WTC11 (cell line): ENCODE results near the gene SEPTIN14. TPM values are rescaled to one million over a fixed set of nuclear protein-coding genes. Genes with fewer than 3 reads are reported as not detected.

Experiments
- ATAC-seq: fragments of 200-7000 bp; cut with Tn5 transposase; 2 replicates; pipeline ENCODE4 v1.10.0; 2021; ENCODE audit warnings: mild to moderate bottlenecking, moderate library complexity
- CTCF ChIA-PET: fragments of 300-600 bp; sonication (Branson Sonifier 250); formaldehyde crosslinking; loops from one replicate; lab custom pipeline; 2021; ENCODE audit warnings: antibody characterized with exemption; lab: Charles Lee
- POLR2A ChIA-PET: fragments of 350-600 bp; sonication (Branson Sonifier 250); formaldehyde crosslinking; loops from one replicate; lab custom pipeline; 2021; ENCODE audit warnings: antibody characterized with exemption; lab: Charles Lee
- DNase-seq: peaks from one replicate; pipeline ENCODE4 v3.0.0; 2021; ENCODE audit warnings: low spot score
- H3K27ac Mint-ChIP-seq: 2 replicates; pipeline ENCODE4 v1.8.0; 2021; ENCODE audit warnings: mixed read lengths
- H3K27me3 Mint-ChIP-seq: 2 replicates; pipeline ENCODE4 v1.8.0; 2021; ENCODE audit warnings: low read depth, mild to moderate bottlenecking, moderate library complexity, mixed read lengths
- H3K36me3 Mint-ChIP-seq: 2 replicates; pipeline ENCODE4 v1.8.0; 2021; ENCODE audit warnings: mixed read lengths
- H3K4me1 Mint-ChIP-seq: 2 replicates; pipeline ENCODE4 v1.8.0; 2022; ENCODE audit warnings: mixed read lengths
- H3K4me3 Mint-ChIP-seq: 2 replicates; pipeline ENCODE4 v1.8.0; 2021; ENCODE audit warnings: mild to moderate bottlenecking, moderate library complexity, mixed read lengths
- H3K9me3 Mint-ChIP-seq: 2 replicates; pipeline ENCODE4 v1.8.0; 2021; ENCODE audit warnings: mixed read lengths
- AR ChIP-seq: fragments of 250-450 bp; sonication (Bioruptor Pico); IDR thresholded peaks from 2 replicates; pipeline ENCODE4 v1.9.0; 2021; ENCODE audit warnings: mild to moderate bottlenecking
- ATF3 ChIP-seq: sonication (generic); formaldehyde crosslinking; conservative IDR thresholded peaks from 2 replicates; pipeline ENCODE4 v1.8.1; 2022; ENCODE audit warnings: mild to moderate bottlenecking, missing genetic modification reagents
- CREB1 ChIP-seq: sonication (generic); formaldehyde crosslinking; IDR thresholded peaks from 2 replicates; pipeline ENCODE4 v1.8.0; 2023; ENCODE audit warnings: mild to moderate bottlenecking, missing genetic modification reagents
- E2F4 ChIP-seq: sonication (generic); formaldehyde crosslinking; IDR thresholded peaks from 2 replicates; pipeline ENCODE4 v1.8.1; 2022; ENCODE audit warnings: low read depth, mild to moderate bottlenecking, moderate library complexity, missing genetic modification reagents, borderline replicate concordance
- EMX1 ChIP-seq: fragments of 250-450 bp; sonication (Bioruptor Pico); IDR thresholded peaks from 2 replicates; pipeline ENCODE4 v1.8.0; 2021; ENCODE audit warnings: mild to moderate bottlenecking
- ERG ChIP-seq: fragments of 250-450 bp; sonication (Bioruptor Pico); IDR thresholded peaks from 2 replicates; pipeline ENCODE4 v1.8.0; 2021; ENCODE audit warnings: mild to moderate bottlenecking
- ETV6 ChIP-seq: sonication (generic); formaldehyde crosslinking; IDR thresholded peaks from 2 replicates; pipeline ENCODE4 v1.8.1; 2022; ENCODE audit warnings: mild to moderate bottlenecking, missing genetic modification reagents
- FOXP1 ChIP-seq: sonication (generic); formaldehyde crosslinking; IDR thresholded peaks from 2 replicates; pipeline ENCODE4 v1.8.0; 2022; ENCODE audit warnings: missing genetic modification reagents, mild to moderate bottlenecking, moderate library complexity, borderline replicate concordance
- GABPB1 ChIP-seq: sonication (generic); formaldehyde crosslinking; IDR thresholded peaks from 2 replicates; pipeline ENCODE4 v1.8.1; 2023; ENCODE audit warnings: mild to moderate bottlenecking, missing genetic modification reagents
- GRHL2 ChIP-seq: fragments of 250-450 bp; sonication (Bioruptor Pico); IDR thresholded peaks from 2 replicates; pipeline ENCODE4 v1.8.0; 2022; ENCODE audit warnings: mild to moderate bottlenecking, moderate library complexity; ENCODE audit not compliant: insufficient replicate concordance, severe bottlenecking
- JAZF1 ChIP-seq: fragments of 250-450 bp; sonication (Bioruptor Pico); IDR thresholded peaks from 2 replicates; pipeline ENCODE4 v1.9.0; 2021; ENCODE audit warnings: moderate library complexity, mild to moderate bottlenecking, inconsistent platforms
- MYBL2 ChIP-seq: sonication (generic); formaldehyde crosslinking; IDR thresholded peaks from 2 replicates; pipeline ENCODE4 v1.8.1; 2023; ENCODE audit warnings: mild to moderate bottlenecking, moderate library complexity, missing genetic modification reagents
- NFE2L1 ChIP-seq: sonication (generic); formaldehyde crosslinking; IDR thresholded peaks from 2 replicates; pipeline ENCODE4 v1.8.1; 2023; ENCODE audit warnings: missing genetic modification reagents
- PREB ChIP-seq: sonication (generic); formaldehyde crosslinking; IDR thresholded peaks from 2 replicates; pipeline ENCODE4 v1.8.1; 2022; ENCODE audit warnings: mild to moderate bottlenecking, missing genetic modification reagents, moderate library complexity, borderline replicate concordance
- RORB ChIP-seq: fragments of 250-450 bp; sonication (Bioruptor Pico); IDR thresholded peaks from 2 replicates; pipeline ENCODE4 v1.9.0; 2021; ENCODE audit warnings: mild to moderate bottlenecking
- SOX15 ChIP-seq: fragments of 250-450 bp; sonication (Bioruptor Pico); IDR thresholded peaks from 2 replicates; pipeline ENCODE4 v1.9.0; 2021; ENCODE audit warnings: mild to moderate bottlenecking
- TP53 ChIP-seq: sonication (generic); formaldehyde crosslinking; IDR thresholded peaks from 2 replicates; pipeline ENCODE4 v1.8.1; 2023; ENCODE audit warnings: mild to moderate bottlenecking, missing genetic modification reagents
- USF2 ChIP-seq: sonication (generic); formaldehyde crosslinking; IDR thresholded peaks from 2 replicates; pipeline ENCODE4 v1.8.1; 2023; ENCODE audit warnings: mild to moderate bottlenecking, missing genetic modification reagents, moderate library complexity
- ZBTB21 ChIP-seq: sonication (generic); formaldehyde crosslinking; IDR thresholded peaks from 2 replicates; pipeline ENCODE4 v1.8.1; 2023; ENCODE audit warnings: mild to moderate bottlenecking, missing genetic modification reagents, borderline replicate concordance
- ZNF219 ChIP-seq: sonication (generic); formaldehyde crosslinking; IDR thresholded peaks from 2 replicates; pipeline ENCODE4 v1.8.0; 2023; ENCODE audit warnings: missing genetic modification reagents, mild to moderate bottlenecking, borderline replicate concordance
- ZNF281 ChIP-seq: sonication (generic); formaldehyde crosslinking; IDR thresholded peaks from 2 replicates; pipeline ENCODE4 v1.8.0; 2023; ENCODE audit warnings: mild to moderate bottlenecking, missing genetic modification reagents
- ZNF423 ChIP-seq: fragments of 250-450 bp; sonication (Bioruptor Pico); IDR thresholded peaks from 2 replicates; pipeline ENCODE4 v2.1.2; 2022; ENCODE audit warnings: mild to moderate bottlenecking, moderate library complexity
- ZNF425 ChIP-seq: fragments of 250-450 bp; sonication (Bioruptor Pico); conservative IDR thresholded peaks from 2 replicates; pipeline ENCODE4 v1.9.0; 2021; ENCODE audit warnings: mild to moderate bottlenecking
- total RNA-seq: library from RNA; stranded (reverse); gene quantifications from 3 replicates; pipeline ENCODE4 v1.2.3, GENCODE V29; 2021

SEPTIN14 gene
- total RNA-seq, 1 experiment from 2014 or later, result 0.09 TPM

GRCh38 chr7:55887821-55888247 lies 25.3 kb upstream of the SEPTIN14 start:
- peak overlapping the region; percentile 97 for H3K27ac Mint-ChIP-seq
- TF ChIP-seq PREB (no peak), MYBL2 (CRISPR knock-in tag) (no peak), CREB1 (no peak), SOX15 (CRISPR knock-in tag) (no peak), GRHL2 (CRISPR knock-in tag) (no peak), ZNF219 (CRISPR knock-in tag) (no peak), FOXP1 (CRISPR knock-in tag) (no peak), ERG (no peak), ZNF423 (CRISPR knock-in tag) (no peak), ZBTB21 (CRISPR knock-in tag) (no peak), E2F4 (no peak), ZNF281 (CRISPR knock-in tag) (no peak), ZNF425 (no peak), TP53 (CRISPR knock-in tag) (no peak), RORB (CRISPR knock-in tag) (no peak), USF2 (no peak), EMX1 (CRISPR knock-in tag) (no peak), ETV6 (no peak)
- no peaks in the 10 kb centered on the region for H3K36me3 Mint-ChIP-seq
- ChIA-PET POLR2A (no interaction called here), CTCF (no interaction called here)
- peaks cover 7% of the 10 kb centered on the region for H3K27me3 Mint-ChIP-seq
- ATAC-seq (no peak), DNase-seq (no peak)
- peak overlapping the region; percentile 77 for H3K4me3 Mint-ChIP-seq
- H3K4me1 Mint-ChIP-seq, result 0 out of 2 replicates have a peak, but pooled peaks cover 2% of the 10 kb centered on the region
- H3K9me3 Mint-ChIP-seq, result no peaks in the 10 kb centered on the region

- ChIA-PET POLR2A (no interaction called here), CTCF (no interaction called here)
- DNase-seq, result no peak
- H3K27me3 Mint-ChIP-seq, result peaks cover 7% of the 10 kb centered on the region
- no peak for ATAC-seq
- 0 out of 2 replicates have a peak, but pooled peaks cover 2% of the 10 kb centered on the region for H3K4me1 Mint-ChIP-seq
- no peak overlapping the region for H3K27ac Mint-ChIP-seq
- H3K36me3 Mint-ChIP-seq, result no peaks in the 10 kb centered on the region
- H3K4me3 Mint-ChIP-seq, result no peak overlapping the region
- peaks cover 4% of the 10 kb centered on the region for H3K9me3 Mint-ChIP-seq
- TF ChIP-seq ATF3 (CRISPR knock-in tag), result no peak
- TF ChIP-seq GRHL2 (CRISPR knock-in tag), result no peak
- no peak for TF ChIP-seq JAZF1 (CRISPR knock-in tag)
- no peak for TF ChIP-seq AR
- TF ChIP-seq GABPB1 (CRISPR knock-in tag), result no peak
- TF ChIP-seq NFE2L1 (CRISPR knock-in tag), result no peak
These were observed 21.8 kb upstream of the SEPTIN14 start for GRCh38 chr7:55884321-55884720.
